CD4-positive, alpha-beta T cell treated with Interleukin-1 beta for 1 hour (primary cell): ENCODE results near the gene SHFL.

ENCODE experiments used
- DNase-seq, 2 donors: peaks; one replicate each; pipeline ENCODE4 v3.0.0-alpha.2; 2020 to 2022

SHFL gene

DNA sequence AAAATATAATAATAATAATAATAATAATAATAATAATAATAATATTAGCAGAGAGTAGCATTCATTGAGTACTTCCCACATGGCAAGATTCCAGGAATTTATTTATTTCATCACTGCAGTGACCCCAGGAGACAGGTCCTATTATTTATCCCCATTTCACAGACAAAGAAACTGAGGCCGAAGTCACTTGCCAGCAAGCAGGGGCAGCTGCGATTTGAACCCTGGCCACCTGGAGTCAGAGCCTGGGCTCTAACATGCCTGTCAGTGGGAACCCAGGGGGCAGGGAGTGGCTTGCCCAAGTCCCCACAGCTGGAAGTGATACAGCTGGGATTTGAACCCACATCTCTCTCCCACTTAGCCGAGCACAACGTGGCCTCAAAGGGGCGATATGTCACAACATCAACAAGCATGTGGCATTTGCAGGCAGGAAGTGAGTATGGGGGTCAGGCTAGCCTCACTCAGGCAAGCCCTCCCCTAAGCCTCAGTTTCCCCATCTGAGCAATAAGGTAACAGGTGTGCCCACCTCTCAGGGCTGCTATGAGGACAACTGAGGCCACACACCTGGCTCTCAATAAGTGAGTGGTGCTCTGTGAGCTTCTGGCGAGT is 2.9 kb downstream of the SHFL start:
- DNase-seq, result no peak

DNA sequence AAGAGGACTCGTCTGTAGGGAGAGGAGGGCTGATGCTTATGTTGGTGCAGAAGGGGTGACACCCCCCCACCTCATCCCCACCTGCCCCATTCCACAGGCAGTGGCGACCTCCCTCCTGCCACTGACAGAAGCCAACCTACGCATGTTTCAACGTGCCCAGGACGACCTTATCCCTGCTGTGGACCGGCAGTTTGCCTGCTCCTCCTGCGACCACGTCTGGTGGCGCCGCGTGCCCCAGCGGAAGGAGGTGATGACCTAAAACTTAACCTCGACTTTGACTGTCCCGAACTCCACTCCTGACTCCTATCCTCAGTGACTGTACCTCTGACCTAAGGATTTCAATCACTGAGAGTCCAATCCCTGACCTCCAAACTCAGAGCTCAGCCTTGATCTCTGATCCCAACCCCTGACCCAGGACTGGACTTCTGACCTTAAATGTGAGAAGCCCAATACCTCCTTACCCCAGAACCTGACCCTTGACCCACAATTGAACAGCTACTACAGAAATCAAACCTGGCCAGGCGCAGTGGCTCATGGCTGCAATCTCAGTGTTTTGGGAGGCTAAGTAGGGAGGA is 3.8 kb downstream of the SHFL start:
- DNase-seq, result no peak

DNA sequence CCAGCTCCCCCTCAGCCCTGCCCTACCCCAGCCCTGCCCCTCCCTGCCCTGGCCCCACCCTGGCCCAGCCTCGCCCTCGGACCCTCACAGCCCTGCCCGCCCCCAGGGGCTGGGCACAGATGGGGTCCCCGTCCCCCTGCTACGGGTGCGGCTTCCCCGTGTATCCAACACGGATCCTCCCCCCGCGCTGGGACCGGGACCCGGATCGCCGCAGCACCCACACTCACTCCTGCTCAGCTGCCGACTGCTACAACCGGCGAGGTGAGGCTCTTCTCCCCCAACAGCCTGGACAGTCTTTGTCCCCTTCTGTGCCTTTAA is 5.2 kb downstream of the SHFL start:
- DNase-seq, result no peak

DNA sequence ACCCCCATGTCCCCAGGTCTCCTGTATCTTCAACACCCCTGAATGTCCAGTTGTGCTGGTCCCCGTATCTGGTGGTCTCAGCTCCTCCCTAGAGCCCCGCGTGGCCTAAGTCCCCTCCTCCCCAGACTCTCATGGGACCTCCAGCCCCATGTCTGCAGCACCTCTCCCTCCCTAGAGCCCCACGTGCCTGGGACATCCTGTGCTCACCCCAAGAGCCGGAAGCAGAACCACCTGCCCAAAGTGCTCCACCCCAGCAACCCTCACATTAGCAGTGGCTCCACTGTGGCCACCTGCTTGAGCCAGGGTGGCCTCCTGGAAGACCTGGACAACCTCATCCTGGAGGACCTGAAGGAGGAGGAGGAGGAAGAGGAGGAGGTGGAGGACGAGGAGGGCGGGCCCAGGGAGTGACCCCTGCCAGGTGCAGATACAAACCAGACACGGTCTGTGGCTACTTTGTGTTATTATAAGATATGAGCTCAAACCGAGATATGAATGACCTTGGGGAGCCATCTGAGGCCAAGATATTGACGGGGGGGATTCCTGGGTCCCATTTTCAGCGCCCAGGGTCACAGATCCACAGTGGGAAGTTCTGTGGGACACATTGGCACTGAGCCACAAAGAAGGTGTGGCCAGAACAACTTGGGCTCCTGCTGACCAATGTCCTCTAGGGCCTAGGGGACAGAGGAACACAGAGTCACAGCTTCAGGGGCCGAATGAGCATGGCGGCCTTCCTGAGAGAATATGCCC is 6.0 kb downstream of the SHFL start:
- no peak for DNase-seq

DNA sequence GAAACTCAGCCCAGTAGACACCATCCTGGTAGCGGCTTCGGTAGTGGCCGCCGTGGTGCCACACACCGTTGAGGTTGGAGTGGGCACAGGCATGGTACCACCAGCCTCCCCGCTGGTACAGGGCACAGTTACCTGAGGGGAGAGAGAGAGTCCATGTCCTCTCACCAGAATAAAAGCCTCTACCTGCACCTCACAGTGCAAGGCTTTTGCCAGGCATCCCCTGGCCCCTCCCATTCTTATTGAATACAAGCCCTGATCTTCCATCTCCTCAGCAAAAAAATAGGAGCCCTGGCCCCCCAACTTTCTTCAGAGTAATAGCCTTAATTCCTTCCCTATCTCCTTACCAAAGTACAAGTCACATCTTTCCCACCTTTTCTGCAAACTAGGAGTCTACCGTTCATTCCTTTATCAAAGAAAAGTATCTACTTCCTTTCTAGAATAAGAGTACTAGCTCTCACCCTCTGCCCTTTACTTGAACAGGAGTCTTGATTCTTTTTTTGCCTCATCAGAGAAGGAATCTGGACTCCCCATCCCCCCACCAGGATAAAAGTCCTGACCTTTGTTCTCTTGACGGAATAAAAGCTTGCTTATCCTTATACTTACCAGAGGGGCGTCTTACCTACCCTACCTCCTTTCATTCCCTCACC is 6.7 kb downstream of the SHFL start:
- DNase-seq, result no peak

DNA sequence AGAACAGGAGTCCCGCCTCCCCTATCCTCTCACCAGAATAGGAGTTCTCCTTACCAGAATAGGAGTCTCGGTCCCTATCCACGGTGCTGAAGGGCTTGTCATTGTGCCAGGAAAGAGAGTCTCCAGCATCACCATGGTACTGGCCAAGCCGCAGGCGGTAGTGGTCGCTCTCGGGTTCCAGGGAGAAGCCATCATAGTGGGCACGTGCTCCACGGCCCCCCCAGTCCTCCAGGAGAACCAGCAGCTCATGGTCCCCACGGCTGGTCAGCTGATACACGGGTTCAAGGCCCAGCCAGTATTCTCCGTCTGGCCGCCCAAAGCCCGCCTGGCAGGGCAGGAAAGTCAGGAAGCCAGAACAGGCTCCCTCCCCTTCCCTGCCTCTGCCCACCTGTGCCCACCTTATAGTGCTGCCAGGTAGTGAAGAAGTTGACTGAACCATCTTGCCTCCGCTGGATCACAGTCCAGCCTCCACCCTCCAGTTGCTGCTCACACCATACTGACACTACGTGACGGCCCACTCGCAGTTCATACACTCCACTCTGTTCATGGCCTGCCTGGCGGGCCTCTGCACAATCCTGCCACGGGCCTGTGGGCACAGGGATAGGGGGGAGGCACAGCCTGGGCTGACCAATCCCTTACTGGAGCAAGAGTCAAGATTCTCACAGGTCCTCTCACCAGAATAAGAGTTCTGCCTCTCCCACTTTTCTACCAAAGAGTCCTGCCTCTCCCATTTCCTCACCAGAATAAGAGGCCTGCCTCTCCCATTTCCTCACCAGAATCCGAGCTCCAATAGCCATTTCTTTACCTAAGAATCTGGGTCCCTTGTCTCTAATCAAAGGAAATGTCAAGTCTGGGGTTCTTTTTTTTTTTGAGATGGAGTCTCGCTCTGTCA is 7.4 kb downstream of the SHFL start:
- no peak for DNase-seq

DNA sequence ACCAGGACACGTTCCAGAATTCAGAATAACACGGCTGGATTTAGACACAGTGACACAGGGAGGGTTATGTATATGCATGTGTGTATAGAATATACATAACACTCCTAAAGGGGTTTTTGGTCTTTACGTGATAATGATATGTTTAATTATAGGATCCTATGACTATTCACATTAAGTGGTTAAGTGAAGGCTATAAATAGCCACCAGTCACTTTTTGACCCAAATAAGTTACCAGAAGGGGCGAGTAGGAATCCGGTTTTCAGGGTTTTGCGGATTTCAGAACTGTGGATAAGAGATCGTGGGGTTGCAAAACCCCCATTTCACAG is 9.5 kb downstream of the SHFL start:
- DNase-seq, result no peak

DNA sequence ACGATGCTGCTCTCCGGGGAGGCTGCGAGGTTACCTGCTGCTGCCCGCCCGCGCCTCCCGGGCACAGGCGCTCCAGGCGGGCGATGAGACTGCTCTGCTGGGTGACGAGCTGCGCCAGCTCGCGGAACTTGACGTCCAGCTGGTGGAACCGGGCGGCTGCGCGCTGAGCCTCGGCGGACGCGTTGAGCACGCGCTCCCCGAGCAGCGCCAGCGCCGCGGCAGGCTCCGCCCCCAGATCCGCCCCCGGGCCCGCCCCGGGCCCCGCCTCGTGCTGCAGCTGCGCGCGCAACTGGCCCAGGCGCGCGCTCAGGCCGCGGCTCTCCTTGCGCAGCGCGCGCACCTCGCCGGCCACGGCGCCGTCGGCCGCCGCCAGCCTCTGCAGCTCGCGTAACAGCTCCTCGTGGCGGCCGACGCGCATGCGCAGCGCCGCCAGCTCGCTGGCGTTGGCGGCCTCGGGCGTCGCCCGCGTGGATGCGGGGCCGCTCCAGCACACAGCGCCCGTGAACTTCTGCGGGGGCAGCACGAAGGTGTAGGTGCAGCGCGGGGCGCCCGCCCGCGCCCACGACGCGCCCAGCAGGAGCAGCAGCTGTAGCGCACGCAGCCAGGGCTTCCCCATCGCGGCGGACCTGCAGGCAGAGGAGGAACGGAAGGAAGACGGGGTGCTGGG is 10.0 kb downstream of the SHFL start:
- peak; percentile 94 to 95 for DNase-seq

DNA sequence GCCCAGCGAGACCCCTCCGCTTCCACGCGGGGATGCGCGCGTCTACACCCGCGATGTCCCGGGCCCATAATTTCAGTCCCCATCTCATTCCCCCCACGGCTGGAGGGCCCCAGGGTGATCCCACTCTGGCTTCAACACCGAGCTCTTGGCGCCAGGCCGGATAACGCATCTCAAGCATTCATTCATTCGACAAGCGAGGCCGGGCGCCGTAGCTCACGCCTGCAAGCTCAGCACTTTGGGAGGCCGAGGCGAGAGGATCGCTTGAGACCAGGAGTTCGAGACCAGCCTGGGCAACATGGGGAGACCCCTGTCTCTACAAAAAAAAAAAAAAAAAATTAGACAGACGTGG is 10.5 kb downstream of the SHFL start:
- no peak for DNase-seq

DNA sequence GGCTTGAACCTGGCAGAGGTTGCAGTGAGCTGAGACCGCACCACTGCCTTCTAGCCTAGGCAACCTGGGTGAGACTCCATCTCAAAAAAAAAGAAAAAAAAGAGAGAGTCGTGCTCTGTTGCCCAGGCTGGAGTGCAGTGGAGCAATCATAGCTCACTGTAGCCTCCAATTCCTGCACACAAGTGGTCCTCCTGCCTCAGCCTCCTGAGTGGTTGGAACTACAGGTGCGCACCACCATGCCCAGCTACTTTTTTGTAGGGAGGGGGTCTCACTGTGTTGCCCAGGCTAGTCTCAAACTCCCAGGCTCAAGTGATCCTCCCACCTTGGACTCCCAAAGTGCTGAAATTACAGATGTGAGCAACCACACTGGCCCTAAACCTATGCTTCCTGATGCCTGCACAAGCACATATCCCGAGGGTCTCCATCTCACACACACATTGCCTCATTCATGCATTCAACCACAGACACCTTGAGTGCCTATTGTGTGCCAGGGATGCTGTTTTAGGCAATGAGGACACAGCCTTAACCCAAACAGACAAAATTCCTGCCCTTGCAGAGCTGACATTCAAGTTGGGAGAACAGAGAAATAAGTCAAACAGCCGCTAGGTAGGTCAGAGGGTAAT is 14.2 kb downstream of the SHFL start:
- DNase-seq, result no peak

DNA sequence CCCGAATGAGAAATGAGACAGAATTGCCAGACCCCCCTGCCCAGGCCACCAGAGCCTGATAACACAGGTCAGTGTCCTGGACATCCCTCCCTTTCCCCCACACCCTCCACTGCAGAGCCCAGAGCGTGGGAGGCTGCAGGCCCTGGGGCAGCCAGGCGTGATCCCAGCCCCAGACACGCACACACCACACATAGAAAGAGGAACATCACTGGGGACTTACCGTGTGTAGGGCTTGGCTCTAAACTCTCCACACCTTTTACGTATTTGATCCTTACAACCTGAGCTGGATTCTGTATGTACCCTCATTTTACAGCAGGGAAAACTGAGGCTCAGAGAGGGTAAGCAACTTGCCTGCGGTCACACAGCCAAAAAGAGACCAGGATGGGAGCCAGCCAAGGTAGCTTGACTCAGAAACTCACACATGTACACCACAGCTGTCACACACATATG is 16.7 kb downstream of the SHFL start:
- DNase-seq, result peak in 1 of 2 donors; percentile 75

DNA sequence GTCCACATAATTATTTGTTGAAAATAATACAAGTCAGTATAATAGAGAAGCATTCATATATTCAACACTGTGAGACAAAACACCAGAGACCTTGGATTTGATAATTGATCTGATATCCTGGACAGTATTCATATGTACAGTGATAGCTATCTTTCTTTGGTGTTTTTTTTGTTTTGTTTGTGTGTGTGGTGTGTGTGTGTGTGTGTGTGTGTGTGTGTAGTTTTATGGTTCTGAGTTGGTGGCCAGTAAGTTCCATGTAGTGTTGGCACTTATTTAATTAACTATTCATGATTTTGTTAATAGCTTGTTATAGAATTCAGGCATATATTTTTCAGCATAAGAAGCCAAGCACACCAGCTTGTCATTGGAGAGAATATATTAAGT is 18.0 kb downstream of the SHFL start:
- peak in 1 of 2 donors; percentile 40 for DNase-seq

DNA sequence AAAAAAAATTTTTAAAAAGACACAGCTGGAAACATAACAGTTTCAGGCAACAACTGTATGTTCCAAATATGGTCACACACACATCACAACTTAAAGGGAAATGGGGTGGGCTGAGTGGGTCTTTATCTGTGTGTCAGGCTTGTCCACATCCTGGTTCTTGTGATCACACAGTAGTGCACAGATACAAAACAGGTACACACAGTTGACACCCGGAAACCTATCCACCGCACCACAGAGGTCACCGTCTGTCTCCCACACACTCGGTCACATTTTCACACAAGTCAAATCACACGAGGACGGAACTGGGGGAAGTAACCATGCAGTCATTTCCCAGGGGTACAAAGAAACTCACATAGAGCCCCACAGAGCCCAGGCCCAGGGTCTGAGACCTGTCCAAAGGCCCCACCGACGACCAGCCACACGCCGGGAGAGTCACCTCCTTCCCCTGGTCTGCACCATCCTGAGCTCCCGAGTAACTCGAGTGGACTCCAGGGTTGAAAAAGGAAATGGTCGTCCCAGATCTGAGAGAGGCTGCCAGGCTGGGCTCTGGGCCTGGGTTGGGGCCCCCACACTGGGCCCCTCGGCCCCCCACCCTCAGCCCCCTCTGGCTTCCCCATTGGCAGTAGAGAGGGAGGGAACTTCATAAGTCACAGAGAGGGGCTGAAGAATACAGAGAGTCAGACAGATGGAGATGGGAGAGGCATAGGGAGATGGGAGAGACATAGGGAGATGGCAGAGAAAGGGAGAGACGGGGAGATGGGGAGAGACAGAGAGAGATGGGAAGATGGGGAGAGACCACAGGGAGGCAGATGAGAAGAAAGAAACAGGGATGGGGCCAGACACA is 18.8 kb downstream of the SHFL start:
- DNase-seq, result peak; percentile 93 to 94

DNA sequence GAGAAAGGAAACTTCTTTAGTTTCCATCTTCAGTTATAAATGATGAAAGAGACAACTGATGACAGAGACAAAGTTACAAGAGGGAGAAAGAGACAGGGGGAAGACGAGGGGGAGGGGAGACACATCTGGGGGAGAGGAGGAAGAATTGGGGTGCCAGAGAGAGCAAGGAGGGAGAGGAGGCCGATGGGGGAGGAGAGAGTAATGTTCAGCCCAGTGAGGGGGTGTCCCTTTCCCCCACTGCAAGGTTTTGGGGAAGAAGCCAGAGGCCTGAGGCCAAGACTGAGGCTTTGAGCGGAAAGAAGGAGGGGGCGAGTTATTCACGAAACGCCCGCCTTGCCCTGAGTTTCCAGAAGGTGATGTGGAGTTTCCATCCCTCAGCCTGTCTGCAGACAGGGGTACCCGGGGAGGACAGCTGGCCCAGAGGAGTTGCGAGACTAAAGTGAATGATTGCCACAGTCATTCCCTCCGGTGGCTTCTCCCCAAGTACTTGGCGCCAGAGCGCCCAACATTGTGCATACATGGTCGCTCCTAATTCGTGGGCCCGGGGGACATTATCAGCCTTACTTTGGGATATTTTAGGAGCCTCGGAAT is 19.5 kb downstream of the SHFL start:
- peak; percentile 49 to 69 for DNase-seq

DNA sequence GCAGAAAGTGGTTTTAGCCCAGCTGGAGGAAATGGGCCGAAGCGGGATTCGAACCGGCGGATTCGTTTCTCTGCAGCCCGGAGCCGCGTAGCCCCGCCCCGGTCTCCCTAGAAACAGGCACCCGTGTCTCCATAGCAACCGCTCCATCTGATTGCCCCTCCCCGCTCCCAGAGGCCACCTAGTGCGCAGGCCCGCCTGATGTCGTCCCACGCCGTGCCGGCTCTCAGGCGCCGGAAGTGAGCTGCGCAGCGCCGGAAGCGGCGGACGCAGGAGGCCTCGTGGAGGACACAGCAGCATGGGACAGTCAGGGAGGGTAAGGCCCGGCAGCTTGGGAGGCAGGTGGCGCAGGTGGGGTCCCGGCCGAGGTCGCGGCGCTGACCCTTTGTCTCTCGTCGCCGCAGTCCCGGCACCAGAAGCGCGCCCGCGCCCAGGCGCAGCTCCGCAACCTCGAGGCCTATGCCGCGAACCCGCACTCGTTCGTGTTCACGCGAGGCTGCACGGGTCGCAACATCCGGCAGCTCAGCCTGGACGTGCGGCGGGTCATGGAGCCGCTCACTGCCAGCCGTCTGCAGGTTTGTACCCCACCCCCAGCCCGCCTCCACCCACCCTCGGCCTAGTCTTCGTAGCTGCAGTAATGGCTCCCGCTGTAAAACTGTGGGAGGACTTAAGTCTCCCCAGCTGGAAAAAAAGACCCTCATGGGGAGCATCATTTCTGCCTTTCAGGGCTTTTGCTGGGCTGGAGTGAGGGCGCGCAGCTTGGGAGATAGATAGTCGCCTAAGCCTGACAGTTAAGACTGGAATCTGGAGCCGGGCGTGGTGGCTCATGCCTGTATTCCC is 20.2 kb downstream of the SHFL start, which contains the start of gene PPAN:
TSS of gene PPAN (plus strand) at position 263 of the 837 bp plus-strand sequence. CDS start at position 296, 33 bp downstream.
- peak; percentile 98 for DNase-seq

DNA sequence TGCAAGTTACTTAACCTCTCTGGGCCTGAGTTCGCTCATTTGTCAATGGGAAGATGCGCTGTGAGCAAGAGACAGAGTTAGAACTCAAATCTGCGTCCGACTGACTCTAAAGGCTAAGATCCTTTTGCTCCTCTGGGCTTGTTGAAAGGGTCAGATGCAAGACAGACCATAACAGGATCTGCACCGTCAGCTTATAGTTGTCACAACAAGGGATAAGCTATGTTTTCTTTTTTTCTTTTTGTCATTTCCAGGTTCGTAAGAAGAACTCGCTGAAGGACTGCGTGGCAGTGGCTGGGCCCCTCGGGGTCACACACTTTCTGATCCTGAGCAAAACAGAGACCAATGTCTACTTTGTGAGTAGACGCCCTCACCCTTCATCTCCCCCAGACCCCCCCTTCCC is 21.1 kb downstream of the SHFL start:
- DNase-seq, result no peak

DNA sequence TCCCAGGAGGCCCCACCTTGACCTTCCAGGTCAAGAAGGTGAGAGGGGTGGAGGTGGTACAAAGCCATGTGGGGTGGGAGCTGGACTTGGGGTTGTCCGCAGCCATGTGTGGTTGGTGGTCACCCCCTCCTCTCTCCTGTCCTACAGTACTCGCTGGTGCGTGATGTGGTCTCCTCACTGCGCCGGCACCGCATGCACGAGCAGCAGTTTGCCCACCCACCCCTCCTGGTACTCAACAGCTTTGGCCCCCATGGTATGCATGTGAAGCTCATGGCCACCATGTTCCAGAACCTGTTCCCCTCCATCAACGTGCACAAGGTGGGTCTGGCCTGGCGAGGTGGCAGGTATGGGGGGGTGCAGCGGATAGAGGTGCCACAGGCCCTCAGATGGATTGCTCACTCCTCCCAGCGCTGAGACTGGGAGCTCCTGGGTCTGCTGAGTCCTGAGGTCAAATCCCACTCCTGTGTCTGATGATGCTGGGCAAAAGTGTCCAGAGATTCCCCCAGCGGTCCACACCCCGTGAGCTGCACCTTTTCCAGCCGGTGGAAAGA is 21.8 kb downstream of the SHFL start:
- no peak for DNase-seq

DNA sequence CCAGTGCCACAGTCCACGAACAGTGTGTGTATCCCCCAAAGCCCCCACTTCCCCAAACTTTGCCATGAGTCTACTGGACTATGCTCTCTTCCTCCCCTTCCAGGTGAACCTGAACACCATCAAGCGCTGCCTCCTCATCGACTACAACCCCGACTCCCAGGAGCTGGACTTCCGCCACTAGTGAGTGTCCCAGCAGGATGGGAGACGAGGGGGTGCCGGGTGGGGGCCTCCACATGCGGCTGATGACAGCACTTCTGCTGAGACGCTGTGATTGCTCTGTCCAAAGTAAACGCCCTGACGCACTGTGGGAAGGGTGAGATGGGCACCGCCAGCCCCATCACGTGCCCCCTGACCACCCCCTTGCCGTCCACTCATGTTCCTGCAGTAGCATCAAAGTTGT is 23.4 kb downstream of the SHFL start:
- no peak for DNase-seq
